Panc1 (cell line): ENCODE data around the gene TMEM256. TPM values are rescaled to one million over a fixed set of nuclear protein-coding genes. Genes with fewer than 3 reads are reported as not detected.

Experiments
- ATAC-seq: fragments of 200-7000 bp; cut with Tn5 transposase; 2 replicates; pipeline ENCODE4 v1.9.1; 2020; ENCODE audit warnings: mild to moderate bottlenecking, moderate library complexity
- BruUV-seq: library from RNA; stranded (reverse); fragments of 400-500 nt; replicated peaks from 2 replicates; lab custom pipeline; 2021; lab: Mats Ljungman, UMichigan
- CTCF ChIA-PET: fragments of 300-600 bp; sonication (Branson Sonifier 250); formaldehyde crosslinking; loops from one replicate; lab custom pipeline; 2022; ENCODE audit warnings: antibody characterized with exemption; lab: Charles Lee
- POLR2A ChIA-PET: fragments of 300-600 bp; sonication (Branson Sonifier 250); formaldehyde crosslinking; loops from one replicate; lab custom pipeline; 2022; ENCODE audit warnings: antibody characterized with exemption; lab: Charles Lee
- DNase-seq: peaks from one replicate; pipeline ENCODE4 v3.0.0-alpha.2; 2010; ENCODE audit warnings: low read depth, low spot score
- H3K27ac ChIP-seq: 2 replicates; pipeline ENCODE4 v1.5.1; 2011; ENCODE audit warnings: mild to moderate bottlenecking, low read length, inconsistent platforms
- H3K27me3 ChIP-seq: fragments of 200-500 bp; sonication (Bioruptor generic); 2 replicates; pipeline ENCODE4 v1.6.0; 2014; ENCODE audit warnings: low read length, inconsistent platforms; ENCODE audit not compliant: control insufficient read depth, insufficient read depth
- H3K36me3 ChIP-seq: fragments of 200-500 bp; sonication (Bioruptor generic); 2 replicates; pipeline ENCODE4 v1.5.1; 2014; ENCODE audit warnings: inconsistent platforms, mild to moderate bottlenecking, low read length, moderate library complexity; ENCODE audit not compliant: control insufficient read depth, insufficient read depth
- H3K4me1 ChIP-seq: 2 replicates; pipeline ENCODE4 v1.5.1; 2011; ENCODE audit warnings: inconsistent platforms, mild to moderate bottlenecking, low read length, moderate library complexity; ENCODE audit not compliant: control insufficient read depth, insufficient read depth
- H3K4me3 ChIP-seq, 2 experiments: 2 replicates each; pipeline ENCODE4 v1.5.1; 2011 to 2012; ENCODE audit warnings: low read depth in 2 of 2, low read length in 2 of 2, mild to moderate bottlenecking in 2 of 2, inconsistent platforms in 1 of 2, moderate library complexity in 1 of 2
- H3K9me3 ChIP-seq: fragments of 200-500 bp; sonication (Bioruptor generic); 2 replicates; pipeline ENCODE4 v1.5.1; 2014; ENCODE audit warnings: low read depth, mild to moderate bottlenecking, inconsistent platforms, low read length, moderate library complexity; ENCODE audit not compliant: control insufficient read depth, insufficient read depth
- CTCF ChIP-seq: fragments of 450-650 bp; IDR thresholded peaks from 2 replicates; pipeline ENCODE4 v1.5.1; 2017; ENCODE audit warnings: mild to moderate bottlenecking
- POLR2AphosphoS5 ChIP-seq: IDR thresholded peaks from 2 replicates; pipeline ENCODE4 v1.6.1; 2012; ENCODE audit warnings: mild to moderate bottlenecking, low read depth, low read length, moderate library complexity
- REST ChIP-seq, 2 experiments: IDR thresholded peaks; 2 replicates each; pipeline ENCODE4 v1.6.1; 2011 to 2012; ENCODE audit warnings: low read depth in 2 of 2, control low read depth in 1 of 2, low read length in 1 of 2, mild to moderate bottlenecking in 1 of 2, moderate library complexity in 1 of 2; ENCODE audit not compliant: insufficient read depth in 1 of 2
- SIN3A ChIP-seq: IDR thresholded peaks from 2 replicates; pipeline ENCODE4 v1.6.1; 2012; ENCODE audit warnings: low read depth, mild to moderate bottlenecking, low read length, moderate library complexity, borderline replicate concordance; ENCODE audit not compliant: insufficient read depth
- TCF7L2 ChIP-seq: IDR thresholded peaks from 2 replicates; pipeline ENCODE4 v1.6.1; 2011; ENCODE audit warnings: mild to moderate bottlenecking, low read depth, low read length, inconsistent platforms
- in situ Hi-C: cut with HindIII; loops from 2 replicates; pipeline ENCODE4 v1.10.0; 2016; ENCODE audit warnings: low sequenced_read_pairs, low pct_unique_long_range_greater_than_20kb
- intact Hi-C: fragments of 100-400 bp; cut with micrococcal nuclease; formaldehyde crosslinking; loops from one replicate; pipeline ENCODE4 v1.10.0; 2022; ENCODE audit not compliant: unreplicated experiment
- total RNA-seq: library from RNA; stranded (reverse); gene quantifications from one replicate; pipeline ENCODE4 v1.2.1, GENCODE V29; 2021; ENCODE audit not compliant: unreplicated experiment

The TMEM256 gene
- total RNA-seq, 1 experiment from 2014 or later: 35.8 TPM

- ATAC-seq: no peak
- Histone ChIP-seq H3K9me3 (no peaks in the 10 kb centered on the region), H3K4me3 (peak overlapping the region; percentile 61 to 63), H3K36me3 (no peaks in the 10 kb centered on the region), H3K27ac (peak overlapping the region; percentile 57), H3K27me3 (no peaks in the 10 kb centered on the region), H3K4me1 (peaks cover 3% of the 10 kb centered on the region)
- ChIA-PET CTCF (no interaction called here), POLR2A (interaction anchor here (0.6 kb wide), 1 partner anchor 11 kb away, joined by 3 read pairs; the partner anchor contains the start of gene PLSCR3)
- TF ChIP-seq SIN3A: no peak
- no peak for TF ChIP-seq TCF7L2
- TF ChIP-seq REST (IDR thresholded peaks at IDR 0.05; ENCODE audit: insufficient read depth in 1 of 2, low read depth in 2 of 2, low read length in 1 of 2): no peak
- TF ChIP-seq POLR2AphosphoS5: no peak
- TF ChIP-seq CTCF: no peak
- intact Hi-C loops (no loop called here), in situ Hi-C loops (no loop called here)
- BruUV-seq: TSS peak; percentile 96
- DNase-seq: no peak
These were observed 1.7 kb upstream of the TMEM256 start for GRCh38 chr17:7405350-7406234.

- ChIA-PET POLR2A (interaction anchor here (0.6 to 0.8 kb wide), 2 partner anchors 80 to 1964 kb away, joined by 3 read pairs; partner anchors contain the start of gene POLR2A), CTCF (interaction anchor here (0.7 kb wide), 1 partner anchor 49 kb away, joined by 4 read pairs; no protein-coding TSS in a partner anchor)
- intact Hi-C loops: no loop called here
- TF ChIP-seq TCF7L2: no peak
- no peak for TF ChIP-seq POLR2AphosphoS5
- TF ChIP-seq CTCF: no peak
- no peak for TF ChIP-seq SIN3A
- no peak for TF ChIP-seq REST (IDR thresholded peaks at IDR 0.05; ENCODE audit: insufficient read depth in 1 of 2, low read depth in 2 of 2, low read length in 1 of 2)
- Histone ChIP-seq H3K4me1 (peaks cover 3% of the 10 kb centered on the region), H3K36me3 (no peaks in the 10 kb centered on the region), H3K9me3 (no peaks in the 10 kb centered on the region), H3K27me3 (no peaks in the 10 kb centered on the region), H3K4me3 (peak overlapping the region; percentile 61 to 63), H3K27ac (peak overlapping the region; percentile 57)
- peak; percentile 38 for ATAC-seq
- BruUV-seq: no TSS peak
- no peak for DNase-seq
- in situ Hi-C loops: no loop called here
These were observed 946 bp upstream of the TMEM256 start for GRCh38 chr17:7404737-7405349.
